ENCODE results near the gene ADD2. TPM values are rescaled to one million over a fixed set of nuclear protein-coding genes. Genes with fewer than 3 reads are reported as not detected.

ADD2 gene
- total RNA-seq, 1 donor from 2014 or later = 1.1 TPM

DNA sequence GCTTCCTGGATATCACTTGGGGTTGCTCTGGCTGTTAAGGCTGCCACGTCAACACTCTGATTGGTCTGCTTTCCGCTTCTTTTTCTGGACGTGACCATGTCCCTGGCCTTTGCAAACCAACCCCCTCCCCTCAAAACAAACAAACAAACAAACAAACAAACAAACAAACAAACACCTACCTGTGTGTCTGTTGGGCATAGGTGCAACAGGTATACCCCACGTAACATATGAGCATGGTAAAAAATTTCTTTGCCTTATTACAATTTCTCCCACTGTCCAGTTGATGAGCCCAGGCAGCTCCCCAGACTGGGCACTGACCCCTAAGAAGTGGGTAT is 80.6 kb downstream of the ADD2 start:
- no peak overlapping the region for H3K4me3 Mint-ChIP-seq (ENCODE audit: low read depth)
- H3K27me3 Mint-ChIP-seq = peaks cover 15% of the 10 kb centered on the region
- H3K9me3 Mint-ChIP-seq (ENCODE audit: low read depth) = no peaks in the 10 kb centered on the region
- H3K36me3 Mint-ChIP-seq (ENCODE audit: insufficient read depth) = no peaks in the 10 kb centered on the region
- peaks cover 3% of the 10 kb centered on the region for H3K4me1 Mint-ChIP-seq (ENCODE audit: low read depth)
- H3K27ac Mint-ChIP-seq = no peak overlapping the region
- no peak for DNase-seq (ENCODE audit: low spot score, unreplicated experiment)
- TF ChIP-seq CTCF (IDR thresholded peaks at IDR 0.05; ENCODE audit: unreplicated experiment) = no peak

GRCh38 chr2:70686577-70687460 is 81.2 kb downstream of the ADD2 start:
- Mint-ChIP-seq H3K36me3 (ENCODE audit: insufficient read depth) (no peaks in the 10 kb centered on the region), H3K4me1 (ENCODE audit: low read depth) (peaks cover 3% of the 10 kb centered on the region), H3K9me3 (ENCODE audit: low read depth) (no peaks in the 10 kb centered on the region), H3K27me3 (peaks cover 15% of the 10 kb centered on the region), H3K27ac (no peak overlapping the region), H3K4me3 (ENCODE audit: low read depth) (no peak overlapping the region)
- peak; percentile 35 for TF ChIP-seq CTCF (IDR thresholded peaks at IDR 0.05; ENCODE audit: unreplicated experiment)
- no peak for DNase-seq (ENCODE audit: low spot score, unreplicated experiment)

DNA sequence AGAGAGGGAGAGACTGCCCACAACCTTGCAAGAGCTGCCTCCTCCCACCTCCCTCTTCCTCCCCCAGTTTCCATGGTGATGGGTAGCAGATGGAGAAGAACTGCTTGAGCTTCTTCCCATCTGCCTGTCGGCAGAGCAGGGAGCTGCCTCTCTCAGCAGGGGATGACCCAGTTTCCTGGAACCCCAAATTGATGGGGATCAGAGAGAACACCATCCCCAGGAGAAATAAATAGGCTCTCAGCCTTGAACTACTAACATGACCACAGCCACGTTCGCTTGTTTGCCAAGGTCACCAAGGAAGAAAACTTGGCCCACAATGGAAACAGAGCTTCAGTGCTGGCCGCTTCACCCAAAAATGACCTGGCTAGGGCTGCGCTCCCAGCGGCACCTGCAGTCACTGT is 82.2 kb downstream of the ADD2 start:
- Mint-ChIP-seq H3K4me3 (ENCODE audit: low read depth) (no peak overlapping the region), H3K36me3 (ENCODE audit: insufficient read depth) (no peaks in the 10 kb centered on the region), H3K9me3 (ENCODE audit: low read depth) (no peaks in the 10 kb centered on the region), H3K4me1 (ENCODE audit: low read depth) (peaks cover 3% of the 10 kb centered on the region), H3K27me3 (peaks cover 15% of the 10 kb centered on the region), H3K27ac (no peak overlapping the region)
- no peak for DNase-seq (ENCODE audit: low spot score, unreplicated experiment)
- no peak for TF ChIP-seq CTCF (IDR thresholded peaks at IDR 0.05; ENCODE audit: unreplicated experiment)

GRCh38 chr2:70684846-70685622 is 83.0 kb downstream of the ADD2 start:
- Mint-ChIP-seq H3K4me3 (ENCODE audit: low read depth) (no peak overlapping the region), H3K4me1 (ENCODE audit: low read depth) (peaks cover 3% of the 10 kb centered on the region), H3K27ac (no peak overlapping the region), H3K36me3 (ENCODE audit: insufficient read depth) (no peaks in the 10 kb centered on the region), H3K27me3 (peaks cover 15% of the 10 kb centered on the region), H3K9me3 (ENCODE audit: low read depth) (no peaks in the 10 kb centered on the region)
- TF ChIP-seq CTCF (IDR thresholded peaks at IDR 0.05; ENCODE audit: unreplicated experiment) = no peak
- DNase-seq (ENCODE audit: low spot score, unreplicated experiment) = no peak

- Mint-ChIP-seq H3K27ac (no peak overlapping the region), H3K36me3 (ENCODE audit: insufficient read depth) (no peaks in the 10 kb centered on the region), H3K4me1 (ENCODE audit: low read depth) (peaks cover 3% of the 10 kb centered on the region), H3K4me3 (ENCODE audit: low read depth) (no peak overlapping the region), H3K27me3 (peaks cover 14% of the 10 kb centered on the region), H3K9me3 (ENCODE audit: low read depth) (no peaks in the 10 kb centered on the region)
- DNase-seq (ENCODE audit: low spot score, unreplicated experiment) = no peak
- TF ChIP-seq CTCF (IDR thresholded peaks at IDR 0.05; ENCODE audit: unreplicated experiment) = no peak
Measured at GRCh38 chr2:70683455-70683854, 84.5 kb downstream of the ADD2 start.
